Measurements from ENCODE around the gene EMC8.
"Not testable (repeated sequence)": the region's sequence is repeated elsewhere in the genome, so short reads cannot be mapped to it uniquely, and the experiment has no call there.

Gene EMC8

GRCh38 chr16:85842435-85842834, 43.1 kb upstream of the EMC8 start:
- no peak overlapping the region for H3K4me3 ChIP-seq (ENCODE audit: low read length in 2 of 2)
- no peaks in the 10 kb centered on the region for H3K9me3 ChIP-seq (ENCODE audit: control insufficient read depth in 2 of 2, low read length in 2 of 2)
- H3K9ac ChIP-seq (ENCODE audit: low read length in 2 of 2) = no peak overlapping the region
- peaks cover 5% of the 10 kb centered on the region for H3K4me1 ChIP-seq (ENCODE audit: control insufficient read depth, insufficient read depth, low read length)
- H3K36me3 ChIP-seq (ENCODE audit: control insufficient read depth in 2 of 2, insufficient read depth in 2 of 2, low read length in 2 of 2) = no peaks in the 10 kb centered on the region
- H3K27me3 ChIP-seq (ENCODE audit: control insufficient read depth in 1 of 2, insufficient read depth in 2 of 2, low read length in 2 of 2) = peaks cover 7 to 18% of the 10 kb centered on the region in 2 donors
- H3K27ac ChIP-seq (ENCODE audit: low read length) = no peak overlapping the region

GRCh38 chr16:85840801-85841200, 41.5 kb upstream of the EMC8 start:
- no peak overlapping the region for H3K9ac ChIP-seq (ENCODE audit: low read length in 2 of 2)
- no peaks in the 10 kb centered on the region for H3K36me3 ChIP-seq (ENCODE audit: control insufficient read depth in 2 of 2, insufficient read depth in 2 of 2, low read length in 2 of 2)
- peaks cover 8% of the 10 kb centered on the region for H3K4me1 ChIP-seq (ENCODE audit: control insufficient read depth, insufficient read depth, low read length)
- H3K27me3 ChIP-seq (ENCODE audit: control insufficient read depth in 1 of 2, insufficient read depth in 2 of 2, low read length in 2 of 2) = peaks cover 22 to 24% of the 10 kb centered on the region in 2 donors
- H3K27ac ChIP-seq (ENCODE audit: low read length) = no peak overlapping the region
- no peak overlapping the region for H3K4me3 ChIP-seq (ENCODE audit: low read length in 2 of 2)
- no peaks in the 10 kb centered on the region for H3K9me3 ChIP-seq (ENCODE audit: control insufficient read depth in 2 of 2, low read length in 2 of 2)

- Histone ChIP-seq H3K36me3 (ENCODE audit: control insufficient read depth in 2 of 2, insufficient read depth in 2 of 2, low read length in 2 of 2) (no peaks in the 10 kb centered on the region), H3K4me1 (ENCODE audit: control insufficient read depth, insufficient read depth, low read length) (peaks cover 10% of the 10 kb centered on the region), H3K4me3 (ENCODE audit: low read length in 2 of 2) (no peak overlapping the region), H3K9me3 (ENCODE audit: control insufficient read depth in 2 of 2, low read length in 2 of 2) (no peaks in the 10 kb centered on the region), H3K27me3 (ENCODE audit: control insufficient read depth in 1 of 2, insufficient read depth in 2 of 2, low read length in 2 of 2) (peaks cover 24 to 28% of the 10 kb centered on the region in 2 donors), H3K27ac (ENCODE audit: low read length) (no peak overlapping the region), H3K9ac (ENCODE audit: low read length in 2 of 2) (no peak overlapping the region)
Observed at GRCh38 chr16:85840395-85840794, 41.1 kb upstream of the EMC8 start.

- H3K4me3 ChIP-seq (ENCODE audit: low read length in 2 of 2) = no peak overlapping the region
- H3K27me3 ChIP-seq (ENCODE audit: control insufficient read depth in 1 of 2, insufficient read depth in 2 of 2, low read length in 2 of 2) = peaks cover 28 to 33% of the 10 kb centered on the region in 2 donors
- peaks cover 8% of the 10 kb centered on the region for H3K4me1 ChIP-seq (ENCODE audit: control insufficient read depth, insufficient read depth, low read length)
- H3K9me3 ChIP-seq (ENCODE audit: control insufficient read depth in 2 of 2, low read length in 2 of 2) = no peaks in the 10 kb centered on the region
- no peak overlapping the region for H3K27ac ChIP-seq (ENCODE audit: low read length)
- H3K9ac ChIP-seq (ENCODE audit: low read length in 2 of 2) = no peak overlapping the region
- no peaks in the 10 kb centered on the region for H3K36me3 ChIP-seq (ENCODE audit: control insufficient read depth in 2 of 2, insufficient read depth in 2 of 2, low read length in 2 of 2)
Observed at GRCh38 chr16:85839681-85840240, 40.4 kb upstream of the EMC8 start.

- Histone ChIP-seq H3K4me1 (ENCODE audit: control insufficient read depth, insufficient read depth, low read length) (peaks cover 5% of the 10 kb centered on the region), H3K9me3 (ENCODE audit: control insufficient read depth in 2 of 2, low read length in 2 of 2) (no peaks in the 10 kb centered on the region), H3K27ac (ENCODE audit: low read length) (no peak overlapping the region), H3K4me3 (ENCODE audit: low read length in 2 of 2) (no peak overlapping the region), H3K36me3 (ENCODE audit: control insufficient read depth in 2 of 2, insufficient read depth in 2 of 2, low read length in 2 of 2) (no peaks in the 10 kb centered on the region), H3K27me3 (ENCODE audit: control insufficient read depth in 1 of 2, insufficient read depth in 2 of 2, low read length in 2 of 2) (peaks cover 32 to 33% of the 10 kb centered on the region in 2 donors), H3K9ac (ENCODE audit: low read length in 2 of 2) (no peak overlapping the region)
Observed at GRCh38 chr16:85838876-85839585, 39.7 kb upstream of the EMC8 start.

- H3K27me3 ChIP-seq (ENCODE audit: control insufficient read depth in 1 of 2, insufficient read depth in 2 of 2, low read length in 2 of 2) = peaks cover 34 to 36% of the 10 kb centered on the region in 2 donors
Observed at GRCh38 chr16:85838381-85838780, 39.0 kb upstream of the EMC8 start.

GRCh38 chr16:85837654-85838053, 38.3 kb upstream of the EMC8 start:
- H3K36me3 ChIP-seq (ENCODE audit: control insufficient read depth in 2 of 2, insufficient read depth in 2 of 2, low read length in 2 of 2); H3K9me3 ChIP-seq (ENCODE audit: control insufficient read depth in 2 of 2, low read length in 2 of 2); H3K9ac ChIP-seq (ENCODE audit: low read length in 2 of 2); H3K27ac ChIP-seq (ENCODE audit: low read length); H3K4me3 ChIP-seq (ENCODE audit: low read length in 2 of 2); H3K4me1 ChIP-seq (ENCODE audit: control insufficient read depth, insufficient read depth, low read length): not testable (repeated sequence)
- peaks cover 38 to 42% of the 10 kb centered on the region in 2 donors for H3K27me3 ChIP-seq (ENCODE audit: control insufficient read depth in 1 of 2, insufficient read depth in 2 of 2, low read length in 2 of 2)

More at GRCh38 chr16:85838381-85838780, 39.0 kb upstream of the EMC8 start:
- H3K4me1 ChIP-seq (ENCODE audit: control insufficient read depth, insufficient read depth, low read length) = peaks cover 7% of the 10 kb centered on the region
- H3K36me3 ChIP-seq (ENCODE audit: control insufficient read depth in 2 of 2, insufficient read depth in 2 of 2, low read length in 2 of 2) = no peaks in the 10 kb centered on the region
- H3K9ac ChIP-seq (ENCODE audit: low read length in 2 of 2) = no peak overlapping the region
- no peak overlapping the region for H3K27ac ChIP-seq (ENCODE audit: low read length)
- no peaks in the 10 kb centered on the region for H3K9me3 ChIP-seq (ENCODE audit: control insufficient read depth in 2 of 2, low read length in 2 of 2)
- H3K4me3 ChIP-seq (ENCODE audit: low read length in 2 of 2) = no peak overlapping the region

- H3K9ac ChIP-seq (ENCODE audit: low read length in 2 of 2) = no peak overlapping the region
- H3K9me3 ChIP-seq (ENCODE audit: control insufficient read depth in 2 of 2, low read length in 2 of 2) = no peaks in the 10 kb centered on the region
- H3K36me3 ChIP-seq (ENCODE audit: control insufficient read depth in 2 of 2, insufficient read depth in 2 of 2, low read length in 2 of 2) = no peaks in the 10 kb centered on the region
- no peak overlapping the region for H3K4me3 ChIP-seq (ENCODE audit: low read length in 2 of 2)
- peaks cover 7% of the 10 kb centered on the region for H3K4me1 ChIP-seq (ENCODE audit: control insufficient read depth, insufficient read depth, low read length)
- no peak overlapping the region for H3K27ac ChIP-seq (ENCODE audit: low read length)
- H3K27me3 ChIP-seq (ENCODE audit: control insufficient read depth in 1 of 2, insufficient read depth in 2 of 2, low read length in 2 of 2) = peaks cover 38 to 45% of the 10 kb centered on the region in 2 donors
Observed at GRCh38 chr16:85836706-85837582, 37.6 kb upstream of the EMC8 start.

- H3K9me3 ChIP-seq (ENCODE audit: control insufficient read depth in 2 of 2, low read length in 2 of 2) = no peaks in the 10 kb centered on the region
- no peak overlapping the region for H3K27ac ChIP-seq (ENCODE audit: low read length)
- no peak overlapping the region for H3K4me3 ChIP-seq (ENCODE audit: low read length in 2 of 2)
- no peaks in the 10 kb centered on the region for H3K36me3 ChIP-seq (ENCODE audit: control insufficient read depth in 2 of 2, insufficient read depth in 2 of 2, low read length in 2 of 2)
- H3K9ac ChIP-seq (ENCODE audit: low read length in 2 of 2) = no peak overlapping the region
- H3K4me1 ChIP-seq (ENCODE audit: control insufficient read depth, insufficient read depth, low read length) = peaks cover 7% of the 10 kb centered on the region
- peaks cover 38 to 45% of the 10 kb centered on the region in 2 donors for H3K27me3 ChIP-seq (ENCODE audit: control insufficient read depth in 1 of 2, insufficient read depth in 2 of 2, low read length in 2 of 2)
Observed at GRCh38 chr16:85835956-85836705, 36.8 kb upstream of the EMC8 start.

GRCh38 chr16:85835227-85835751, 35.9 kb upstream of the EMC8 start:
- Histone ChIP-seq H3K4me3 (ENCODE audit: low read length in 2 of 2) (no peak overlapping the region), H3K9me3 (ENCODE audit: control insufficient read depth in 2 of 2, low read length in 2 of 2) (no peaks in the 10 kb centered on the region), H3K9ac (ENCODE audit: low read length in 2 of 2) (no peak overlapping the region), H3K4me1 (ENCODE audit: control insufficient read depth, insufficient read depth, low read length) (peaks cover 7% of the 10 kb centered on the region), H3K27me3 (ENCODE audit: control insufficient read depth in 1 of 2, insufficient read depth in 2 of 2, low read length in 2 of 2) (peaks cover 34 to 45% of the 10 kb centered on the region in 2 donors), H3K36me3 (ENCODE audit: control insufficient read depth in 2 of 2, insufficient read depth in 2 of 2, low read length in 2 of 2) (no peaks in the 10 kb centered on the region), H3K27ac (ENCODE audit: low read length) (no peak overlapping the region)

Data from stomach smooth muscle (tissue), 2 donors.